OCI-LY7 (cell line): ENCODE data around the gene DOCK3. TPM values are rescaled to one million over a fixed set of nuclear protein-coding genes. Genes with fewer than 3 reads are reported as not detected.
"Not testable (repeated sequence)": the region's sequence is repeated elsewhere in the genome, so short reads cannot be mapped to it uniquely, and the experiment has no call there.

Experiments
- BruUV-seq: library from RNA; stranded (reverse); fragments of 400-500 nt; replicated peaks from 2 replicates; lab custom pipeline; 2021; lab: Mats Ljungman, UMichigan
- CTCF ChIA-PET: fragments of 300-600 bp; sonication (Branson Sonifier 250); formaldehyde crosslinking; loops from one replicate; lab custom pipeline; 2022; ENCODE audit warnings: antibody characterized with exemption; ENCODE audit not compliant: unreplicated experiment; lab: Charles Lee
- POLR2A ChIA-PET: fragments of 300-600 bp; sonication (Branson Sonifier 250); formaldehyde crosslinking; loops from one replicate; lab custom pipeline; 2022; ENCODE audit warnings: antibody characterized with exemption; lab: Charles Lee
- DNase-seq: peaks from one replicate; pipeline ENCODE4 v3.0.0-alpha.2; 2015; ENCODE audit warnings: low spot score
- H2AFZ ChIP-seq: fragments of 200-600 bp; sonication (generic), shearing (Covaris generic); 2 replicates; pipeline ENCODE4 v1.6.1; 2014; ENCODE audit warnings: mild to moderate bottlenecking, antibody characterized with exemption, low read length, moderate library complexity
- H3K27ac ChIP-seq: fragments of 200-600 bp; sonication (generic); 2 replicates; pipeline ENCODE4 v1.5.1; 2014; ENCODE audit warnings: mixed run types, low read depth, mild to moderate bottlenecking, moderate library complexity, low read length, inconsistent platforms; ENCODE audit not compliant: poor library complexity, severe bottlenecking
- H3K36me3 ChIP-seq: fragments of 200-600 bp; sonication (generic); 2 replicates; pipeline ENCODE4 v1.6.1; 2014; ENCODE audit warnings: mild to moderate bottlenecking, antibody characterized with exemption, low read length, moderate library complexity, mixed read lengths; ENCODE audit not compliant: insufficient read depth
- H3K4me1 ChIP-seq: fragments of 200-600 bp; sonication (generic); 2 replicates; pipeline ENCODE4 v1.5.1; 2014; ENCODE audit warnings: mild to moderate bottlenecking, low read length; ENCODE audit not compliant: insufficient read depth, poor library complexity, severe bottlenecking
- H3K4me2 ChIP-seq: fragments of 200-600 bp; sonication (generic); 2 replicates; pipeline ENCODE4 v1.6.1; 2014; ENCODE audit warnings: mild to moderate bottlenecking, low read length
- H3K4me3 ChIP-seq: fragments of 200-600 bp; sonication (generic); 2 replicates; pipeline ENCODE4 v1.5.1; 2014; ENCODE audit warnings: mild to moderate bottlenecking, low read depth, low read length; ENCODE audit not compliant: poor library complexity, severe bottlenecking
- H3K79me2 ChIP-seq: fragments of 200-600 bp; sonication (generic); 2 replicates; pipeline ENCODE4 v1.6.1; 2016; ENCODE audit warnings: low read depth, mild to moderate bottlenecking, low read length, moderate library complexity, mixed read lengths; ENCODE audit not compliant: insufficient read depth
- H3K9me2 ChIP-seq: fragments of 200-600 bp; sonication (generic); 2 replicates; pipeline ENCODE4 v1.6.1; 2016; ENCODE audit warnings: mild to moderate bottlenecking, low read length, mixed read lengths; ENCODE audit not compliant: insufficient read depth
- H3K9me3 ChIP-seq: fragments of 200-600 bp; sonication (generic); 2 replicates; pipeline ENCODE4 v1.6.1; 2014; ENCODE audit warnings: mild to moderate bottlenecking, mixed run types, low read length, mixed read lengths
- H4K20me1 ChIP-seq: fragments of 200-600 bp; sonication (generic); 2 replicates; pipeline ENCODE4 v1.6.1; 2014; ENCODE audit warnings: mild to moderate bottlenecking, antibody characterized with exemption, low read length, moderate library complexity, mixed read lengths; ENCODE audit not compliant: insufficient read depth
- CTCF ChIP-seq: fragments of 200-600 bp; sonication (generic); conservative IDR thresholded peaks from 2 replicates; pipeline ENCODE4 v1.5.1; 2014; ENCODE audit warnings: mild to moderate bottlenecking, antibody characterized with exemption, low read length, moderate library complexity, mixed read lengths
- EZH2phosphoT487 ChIP-seq: fragments of 200-600 bp; sonication (generic); IDR thresholded peaks from 2 replicates; pipeline ENCODE4 v1.6.1; 2018; ENCODE audit warnings: low read depth, borderline replicate concordance, mild to moderate bottlenecking, mixed run types, antibody characterized with exemption, low read length, moderate library complexity, mixed read lengths
- intact Hi-C: fragments of 100-400 bp; cut with micrococcal nuclease; formaldehyde crosslinking; loops from one replicate; pipeline ENCODE4 v1.10.0; 2022; ENCODE audit not compliant: unreplicated experiment
- total RNA-seq, 2 experiments: library from RNA; depleted of rRNA in 1 of 2; stranded (reverse); fragments of >200 nt in 1 of 2; shearing (Covaris generic) in 1 of 2; gene quantifications; 2 replicates each; pipeline ENCODE4 v1.2.3, GENCODE V29; 2014 to 2022

The DOCK3 gene
- total RNA-seq, 2 experiments from 2014 or later, result not detected

- ChIA-PET POLR2A (no interaction called here), CTCF (no interaction called here)
- H3K79me2 ChIP-seq, result no peaks in the 10 kb centered on the region
- no peak overlapping the region for H3K4me2 ChIP-seq
- no peak overlapping the region for H3K27ac ChIP-seq
- H4K20me1 ChIP-seq, result no peaks in the 10 kb centered on the region
- no peak overlapping the region for H2AFZ ChIP-seq
- H3K9me2 ChIP-seq, result no peaks in the 10 kb centered on the region
- no peak overlapping the region for H3K4me3 ChIP-seq
- no peak for DNase-seq
- intact Hi-C loops, result no loop called here
- TF ChIP-seq EZH2phosphoT487 (no peak), CTCF (no peak)
- H3K4me1 ChIP-seq, result no peaks in the 10 kb centered on the region
- BruUV-seq, result no TSS peak
- no peaks in the 10 kb centered on the region for H3K9me3 ChIP-seq
- no peaks in the 10 kb centered on the region for H3K36me3 ChIP-seq
Measured at GRCh38 chr3:51361746-51362145, 687.0 kb downstream of the DOCK3 start.

DNA sequence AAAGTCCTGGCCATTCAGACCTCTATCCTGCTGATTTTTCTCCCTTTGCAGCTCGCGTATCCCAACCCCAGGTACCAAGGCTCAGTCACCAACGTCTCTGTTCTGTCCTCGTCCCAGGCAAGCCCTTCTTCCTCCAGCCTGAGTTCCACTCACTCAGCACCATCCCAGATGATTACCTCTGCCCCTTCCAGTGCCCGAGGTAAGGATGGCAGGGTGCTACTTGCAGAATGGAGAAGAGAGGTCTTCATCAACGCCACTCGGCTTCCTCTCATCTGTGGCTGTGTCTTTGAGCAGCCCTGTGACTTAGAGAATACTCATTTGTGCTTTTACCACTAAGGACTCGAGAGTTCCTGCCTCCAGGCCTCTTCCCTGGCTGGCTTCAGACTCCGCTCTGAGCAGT lies 687.7 kb downstream of the DOCK3 start:
- H3K9me3 ChIP-seq, result no peaks in the 10 kb centered on the region
- no peak overlapping the region for H3K27ac ChIP-seq
- no peaks in the 10 kb centered on the region for H3K9me2 ChIP-seq
- ChIA-PET CTCF (no interaction called here), POLR2A (no interaction called here)
- H4K20me1 ChIP-seq, result no peaks in the 10 kb centered on the region
- H3K4me1 ChIP-seq, result no peaks in the 10 kb centered on the region
- H2AFZ ChIP-seq, result no peak overlapping the region
- TF ChIP-seq EZH2phosphoT487 (no peak), CTCF (no peak)
- H3K36me3 ChIP-seq, result no peaks in the 10 kb centered on the region
- no peaks in the 10 kb centered on the region for H3K79me2 ChIP-seq
- intact Hi-C loops, result no loop called here
- H3K4me3 ChIP-seq, result no peak overlapping the region
- no peak for DNase-seq
- no peak overlapping the region for H3K4me2 ChIP-seq
- BruUV-seq, result no TSS peak

DNA sequence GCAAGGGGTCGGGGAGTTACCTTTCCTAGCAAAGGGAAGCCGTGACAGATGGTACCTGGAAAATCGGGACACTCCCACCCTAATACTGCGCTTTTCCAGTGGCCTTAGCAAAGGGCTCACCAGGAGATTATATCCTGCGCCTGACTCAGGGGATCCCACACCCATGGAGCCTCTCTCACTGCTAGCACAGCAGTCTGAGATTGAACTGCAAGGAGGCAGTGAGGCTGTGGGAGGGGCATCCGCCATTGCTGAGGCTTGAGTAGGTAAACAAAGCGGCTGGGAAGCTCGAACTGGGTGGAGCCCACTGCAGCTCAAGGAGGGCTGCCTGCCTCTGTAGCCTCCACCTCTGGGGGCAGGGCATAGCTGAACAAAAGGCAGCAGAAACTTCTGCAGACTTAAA lies 693.5 kb downstream of the DOCK3 start:
- DNase-seq, H2AFZ ChIP-seq, H3K27ac ChIP-seq, POLR2A ChIA-PET, H3K9me2 ChIP-seq, H3K9me3 ChIP-seq, intact Hi-C loops, H4K20me1 ChIP-seq, H3K4me2 ChIP-seq, H3K36me3 ChIP-seq, H3K4me1 ChIP-seq, H3K4me3 ChIP-seq, H3K79me2 ChIP-seq, BruUV-seq, CTCF ChIA-PET: not testable (repeated sequence)
